Adrenal gland (tissue), 5 donors: Measurements from ENCODE around the gene RELN.

Experiments
- CTCF ChIP-seq, 6 experiments: fragments of 450-650 bp in 4 of 6; fragments of 200-600 bp in 2 of 6; sonication (generic) in 1 of 6; IDR thresholded peaks; 1 replicate in 5 of 6; 2 replicates in 1 of 6; pipeline versions ENCODE4 v1.5.1 to v1.8.0; 2016 to 2021; ENCODE audit warnings: antibody characterized with exemption in 6 of 6, mild to moderate bottlenecking in 2 of 6, moderate library complexity in 1 of 6
- POLR2A ChIP-seq, 2 donors: fragments of 450-650 bp; IDR thresholded peaks; one replicate each; pipeline ENCODE4 v1.6.1; 2017; ENCODE audit warnings: antibody characterized with exemption in 2 of 2, mild to moderate bottlenecking in 2 of 2, moderate library complexity in 1 of 2
- donor health status: DM: no; HTN: no; CAD: no.

DNA sequence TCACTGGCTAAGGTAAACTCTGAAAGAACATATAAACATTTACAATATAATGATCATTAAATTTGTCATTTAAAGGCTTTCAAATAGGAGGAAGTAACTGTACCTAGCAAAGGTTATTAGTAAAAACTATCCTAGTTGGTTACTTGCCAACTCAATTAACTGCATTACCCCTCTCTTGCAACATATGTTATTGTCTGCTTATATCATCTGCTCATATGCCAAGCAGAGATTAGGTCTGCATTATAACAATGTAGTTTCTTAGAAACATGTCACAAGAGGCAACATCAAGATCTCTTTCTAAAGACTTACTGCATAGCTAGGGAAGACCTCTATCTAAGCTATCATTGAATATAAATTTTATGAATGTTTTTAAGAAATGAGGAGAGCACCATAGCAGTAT is 132.5 kb downstream of the RELN start:
- TF ChIP-seq POLR2A (IDR thresholded peaks at IDR 0.05) (no peak), CTCF (IDR thresholded peaks at IDR 0.05) (no peak)
